DMS53 (cell line): ENCODE measurements around the gene GNG7.
"Not testable (repeated sequence)": the region's sequence is repeated elsewhere in the genome, so short reads cannot be mapped to it uniquely, and the experiment has no call there.

ENCODE experiments used
- DNase-seq: peaks from one replicate; lab custom pipeline; 2025; lab: John Stamatoyannopoulos, UW

The GNG7 gene

GRCh38 chr19:2600914-2601870, 101.3 kb downstream of the GNG7 start:
- DNase-seq: no peak

DNA sequence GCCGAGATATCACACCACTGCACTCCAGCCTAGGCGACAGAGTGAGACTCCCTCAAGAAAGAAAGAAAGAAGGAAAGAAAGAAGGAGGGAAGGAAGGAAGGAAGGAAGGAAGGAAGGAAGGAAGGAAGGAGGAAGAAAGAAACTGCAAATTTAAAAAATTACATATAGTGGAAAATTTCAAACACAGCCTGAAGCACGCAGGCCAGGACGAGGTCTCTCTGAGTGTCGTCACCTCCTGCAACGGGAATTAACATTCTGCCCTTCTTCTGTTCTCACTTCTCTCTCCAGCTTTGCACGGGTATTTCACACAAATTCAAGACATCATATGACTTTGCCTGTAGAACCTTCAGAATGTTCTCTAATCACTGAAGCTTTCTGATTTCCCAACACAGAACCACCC, 108.2 kb downstream of the GNG7 start:
- DNase-seq: no peak

- no peak for DNase-seq
These were observed 109.7 kb downstream of the GNG7 start for GRCh38 chr19:2592824-2593223.

DNA sequence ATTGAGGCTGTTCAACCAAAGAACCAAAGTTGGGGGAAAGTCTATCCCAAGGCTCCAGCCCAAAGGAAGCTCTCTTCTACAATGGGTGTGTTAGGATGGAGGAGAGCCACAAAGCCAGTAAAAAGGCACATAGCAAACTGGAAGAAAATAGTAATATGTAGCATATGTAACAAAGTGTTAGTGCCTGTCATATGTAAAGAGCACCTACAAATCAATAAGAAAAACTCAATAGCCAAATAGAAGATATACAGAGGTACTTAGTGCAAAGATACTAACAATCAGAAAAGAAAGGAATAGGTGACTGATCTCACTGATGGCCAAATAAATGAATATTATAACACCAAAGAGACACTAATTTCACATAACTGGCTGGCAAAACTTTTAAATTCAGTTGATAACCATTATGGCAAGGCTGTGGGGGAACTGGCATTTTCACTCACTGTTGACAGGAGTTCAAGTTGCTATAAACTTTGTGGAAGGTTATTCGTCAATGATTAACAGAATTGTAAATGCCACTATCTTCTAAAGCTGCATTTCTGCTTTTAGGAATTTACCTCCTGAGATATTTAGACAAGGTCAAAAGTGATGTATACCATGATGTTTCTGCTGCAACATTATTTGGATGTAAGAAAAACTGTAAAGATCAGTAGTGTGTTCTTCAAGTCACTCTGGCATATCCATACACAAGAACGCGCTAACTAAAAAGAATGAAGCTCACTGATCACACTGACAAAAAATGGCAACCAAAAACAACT, 110.8 kb downstream of the GNG7 start:
- DNase-seq: no peak

GRCh38 chr19:2590630-2591399, 111.7 kb downstream of the GNG7 start:
- DNase-seq: no peak

GRCh38 chr19:2589441-2589840, 113.1 kb downstream of the GNG7 start:
- DNase-seq: no peak

DNA sequence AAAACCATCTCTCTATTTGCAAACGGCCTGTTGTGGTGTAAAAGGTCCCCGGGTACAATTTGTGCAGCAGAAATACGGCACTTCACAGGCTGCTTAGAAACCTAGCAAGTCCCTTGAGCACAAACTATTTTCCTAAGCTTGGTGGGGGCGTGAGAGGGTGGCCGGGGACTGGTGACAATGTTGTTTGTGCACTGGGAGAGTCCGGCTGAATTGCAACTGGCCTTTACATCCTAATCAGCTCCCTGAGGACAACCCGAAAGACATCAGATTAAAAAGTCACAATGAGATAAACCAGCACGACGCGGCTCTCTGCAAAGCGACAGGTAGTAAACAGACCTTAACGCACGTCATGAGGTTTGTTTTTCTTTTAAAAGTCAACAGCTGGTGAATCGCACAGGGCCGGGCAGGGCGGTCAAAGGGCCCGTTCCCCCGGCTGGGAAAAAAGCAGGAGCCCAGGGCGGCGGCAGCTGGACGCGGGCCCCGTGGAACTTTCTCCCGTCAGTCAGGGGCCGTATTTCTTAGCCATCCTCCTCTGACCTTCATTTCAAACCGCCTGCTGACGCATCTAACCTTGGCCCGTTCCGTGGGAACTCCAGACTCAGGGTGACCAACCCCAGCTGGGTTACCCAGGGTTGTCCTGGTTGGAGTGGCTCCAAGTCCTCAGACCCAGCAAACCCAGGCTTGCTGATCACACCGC, 114.3 kb downstream of the GNG7 start:
- DNase-seq: peak; percentile 66

DNA sequence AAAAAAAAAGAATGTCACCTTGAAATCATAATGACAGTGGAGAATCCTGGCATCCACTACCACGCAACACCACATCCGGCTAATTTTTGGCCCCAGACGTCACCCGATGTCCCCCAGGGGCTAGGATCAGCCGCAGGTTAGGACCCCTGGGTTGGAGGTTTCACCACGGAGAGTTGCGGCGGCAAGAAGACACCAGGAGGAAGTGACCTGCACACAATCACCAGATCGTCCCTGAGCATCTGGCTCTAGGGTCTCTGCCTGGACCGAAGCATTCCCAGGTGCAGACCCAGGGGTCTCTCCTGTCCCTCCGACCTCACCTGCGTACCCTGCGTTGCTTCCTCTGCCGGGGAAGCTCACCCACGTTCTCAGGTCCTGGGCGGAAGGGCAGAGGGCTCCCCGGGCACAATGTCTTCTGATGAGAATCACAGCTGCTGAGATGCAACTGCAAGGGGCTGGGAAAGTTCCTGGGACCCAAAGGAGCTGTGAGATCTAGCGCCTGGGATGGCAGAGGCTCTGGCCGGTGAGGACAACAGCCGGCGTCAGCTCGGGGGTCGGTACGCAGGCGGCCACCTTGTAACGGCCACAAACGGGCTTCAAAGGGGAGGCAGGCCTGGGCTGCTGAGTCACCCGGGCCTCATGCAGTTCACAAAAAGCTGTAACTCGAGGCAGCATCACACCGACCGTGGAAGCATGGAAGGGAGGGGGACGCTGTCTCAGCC, 115.3 kb downstream of the GNG7 start:
- no peak for DNase-seq

- DNase-seq: no peak
These were observed 116.3 kb downstream of the GNG7 start for GRCh38 chr19:2586196-2586595.

GRCh38 chr19:2584002-2584401, 118.5 kb downstream of the GNG7 start:
- no peak for DNase-seq

DNA sequence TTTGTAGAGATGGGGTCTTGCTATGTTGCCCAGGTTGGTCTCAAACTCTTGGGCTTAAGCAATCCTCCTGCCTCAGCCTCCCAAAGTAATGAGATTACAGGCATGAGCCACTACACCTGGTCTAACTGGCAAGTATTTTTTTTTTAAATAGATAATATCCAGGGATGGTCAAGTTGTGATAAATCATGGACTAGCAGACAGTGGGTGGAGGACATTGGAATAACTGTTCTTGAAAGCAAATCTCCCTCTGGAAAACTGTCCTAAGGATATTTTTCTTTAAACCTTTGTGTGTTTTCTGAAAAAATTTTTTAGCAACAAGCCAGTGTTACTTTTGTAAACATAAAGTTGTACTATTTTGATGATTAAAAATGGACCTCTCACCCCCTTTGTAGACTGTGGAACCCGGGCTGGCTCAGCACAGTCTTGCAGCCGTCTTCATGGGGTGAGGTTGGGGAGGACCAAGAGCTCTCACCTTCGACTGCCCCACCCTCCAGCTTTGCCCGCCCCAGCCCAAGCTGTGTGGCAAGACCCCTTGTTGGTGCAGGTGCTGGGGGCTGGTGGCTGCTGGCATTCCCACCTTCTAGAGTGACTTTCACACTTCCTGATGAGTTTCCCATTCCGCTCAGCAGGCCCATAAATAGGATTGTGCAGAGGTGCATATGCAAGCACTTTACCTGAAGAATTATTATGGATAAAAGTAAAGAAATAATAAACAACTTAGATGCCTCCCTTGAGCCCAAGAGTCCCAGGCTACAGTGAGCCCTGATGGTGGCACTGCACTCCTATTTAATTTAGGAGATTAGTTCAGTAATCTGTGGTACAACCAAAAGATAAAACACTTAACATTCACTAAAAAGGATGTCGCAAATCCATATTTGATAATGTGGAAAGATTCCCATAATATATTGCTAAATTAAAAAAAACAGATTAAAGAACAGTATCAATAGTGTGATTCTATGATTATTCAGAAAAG, 119.2 kb downstream of the GNG7 start:
- no peak for DNase-seq

DNA sequence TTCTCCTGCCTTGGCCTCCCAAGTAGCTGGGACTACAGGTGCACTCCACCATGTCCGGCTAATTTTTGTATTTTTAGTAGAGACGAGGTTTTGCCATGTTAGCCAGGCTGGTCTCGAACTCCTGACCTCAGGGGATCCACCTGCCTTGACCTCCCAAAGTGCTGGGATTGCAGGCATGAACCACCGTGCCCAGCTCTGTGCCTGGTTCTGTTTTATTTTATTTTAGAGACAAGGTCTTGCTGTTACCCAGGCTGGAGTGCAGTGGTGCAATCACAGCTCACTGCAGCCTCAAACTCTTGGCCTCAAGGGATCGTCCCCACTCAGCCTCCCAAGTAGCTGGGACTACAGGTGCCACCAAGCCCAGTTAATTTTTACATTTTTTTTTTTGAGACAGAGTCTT, 122.1 kb downstream of the GNG7 start:
- DNase-seq: not testable (repeated sequence)

- DNase-seq: no peak
These were observed 122.7 kb downstream of the GNG7 start for GRCh38 chr19:2579678-2580280.

- peak; percentile 73 for DNase-seq
These were observed 123.4 kb downstream of the GNG7 start for GRCh38 chr19:2578901-2579677.

- no peak for DNase-seq
These were observed 124.1 kb downstream of the GNG7 start for GRCh38 chr19:2578391-2578890.

- DNase-seq: no peak
These were observed 124.7 kb downstream of the GNG7 start for GRCh38 chr19:2577722-2578335.

GRCh38 chr19:2575734-2576481, 126.6 kb downstream of the GNG7 start:
- no peak for DNase-seq
